ENCODE measurements around the gene PRKCH.
"Not testable (repeated sequence)": the region's sequence is repeated elsewhere in the genome, so short reads cannot be mapped to it uniquely, and the experiment has no call there.

The PRKCH gene

DNA sequence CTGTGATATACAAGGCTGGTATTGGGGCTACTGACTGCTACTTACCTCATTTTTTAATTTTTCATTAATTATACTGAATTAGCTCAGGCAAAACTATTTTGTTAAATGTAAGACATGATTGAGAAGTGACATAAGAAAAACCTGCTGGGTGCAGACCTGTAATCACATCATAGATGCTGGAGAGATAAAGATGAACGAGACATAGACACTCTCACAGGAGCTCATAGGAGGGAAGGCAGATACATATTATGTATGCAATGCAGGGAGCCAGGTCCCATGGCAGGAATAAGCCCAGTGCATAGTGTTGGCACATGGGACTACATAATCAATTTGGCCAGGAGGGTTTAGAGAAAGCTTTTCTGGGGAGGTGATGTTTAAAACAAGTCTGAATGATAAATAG lies 74.9 kb downstream of the PRKCH start:
- H3K4me3 Mint-ChIP-seq, result no peak overlapping the region

DNA sequence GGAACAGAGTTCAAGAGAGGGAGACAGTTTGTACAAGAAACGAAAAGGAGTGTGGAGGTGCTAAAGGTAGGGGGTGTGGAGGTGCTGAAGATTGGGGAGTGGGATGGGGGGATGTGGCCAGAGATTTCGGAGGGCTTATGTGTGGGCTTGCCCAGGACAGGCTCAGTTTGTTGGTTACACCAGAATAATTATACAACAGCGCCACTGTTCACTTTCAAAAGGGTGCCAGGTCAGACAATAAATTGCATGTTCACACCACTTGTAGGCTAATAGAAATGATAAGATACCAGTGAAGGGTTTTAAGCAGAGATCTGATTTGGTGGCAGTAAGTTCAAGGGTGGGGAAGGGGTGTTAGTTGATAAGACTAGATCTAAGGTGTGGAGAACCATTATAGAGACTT lies 75.3 kb downstream of the PRKCH start:
- peaks cover 62% of the 10 kb centered on the region for H3K36me3 Mint-ChIP-seq (ENCODE audit: low read depth)

More for the DNA sequence above, 74.9 kb downstream of the PRKCH start:
- Mint-ChIP-seq H3K4me1 (ENCODE audit: low read depth) (peaks cover 53% of the 10 kb centered on the region), H3K36me3 (ENCODE audit: low read depth) (peaks cover 62% of the 10 kb centered on the region), H3K27ac (peak overlapping the region; percentile 76), H3K9me3 (no peaks in the 10 kb centered on the region), H3K27me3 (no peaks in the 10 kb centered on the region)

GRCh38 chr14:61397615-61398014 lies 76.2 kb downstream of the PRKCH start:
- Mint-ChIP-seq H3K27ac (peak overlapping the region; percentile 76), H3K4me3 (peak overlapping the region; percentile 1), H3K36me3 (ENCODE audit: low read depth) (peaks cover 57% of the 10 kb centered on the region), H3K4me1 (ENCODE audit: low read depth) (peaks cover 66% of the 10 kb centered on the region), H3K27me3 (no peaks in the 10 kb centered on the region), H3K9me3 (no peaks in the 10 kb centered on the region)

More for the DNA sequence above, 75.3 kb downstream of the PRKCH start:
- Mint-ChIP-seq H3K4me1 (ENCODE audit: low read depth) (peaks cover 58% of the 10 kb centered on the region), H3K27me3 (no peaks in the 10 kb centered on the region), H3K27ac (peak overlapping the region; percentile 76), H3K9me3 (no peaks in the 10 kb centered on the region), H3K4me3 (peak overlapping the region; percentile 4)

DNA sequence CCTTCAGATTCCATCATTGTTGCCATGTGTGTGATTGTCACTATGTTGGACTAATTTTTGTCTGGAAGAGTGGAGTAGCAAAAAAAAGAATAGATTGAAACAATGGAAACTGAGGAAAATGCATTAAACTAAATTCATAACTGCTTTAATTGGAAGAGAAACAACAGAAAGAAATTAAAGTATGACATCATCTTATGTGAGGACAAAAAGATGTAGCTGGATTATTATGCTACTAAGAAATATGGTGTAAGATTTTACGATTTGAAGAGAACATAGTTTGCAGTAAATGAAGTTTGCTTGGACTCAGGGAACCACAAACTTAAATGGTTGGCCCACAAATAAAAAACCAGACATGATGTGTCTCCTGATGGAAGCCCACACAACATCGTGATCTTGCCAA lies 76.8 kb downstream of the PRKCH start:
- Mint-ChIP-seq H3K27me3 (no peaks in the 10 kb centered on the region), H3K4me1 (ENCODE audit: low read depth) (peaks cover 69% of the 10 kb centered on the region), H3K27ac (peak overlapping the region; percentile 84), H3K4me3 (peak overlapping the region; percentile 35), H3K9me3 (no peaks in the 10 kb centered on the region), H3K36me3 (ENCODE audit: low read depth) (peaks cover 51% of the 10 kb centered on the region)

- H3K36me3 Mint-ChIP-seq (ENCODE audit: low read depth), result peaks cover 42% of the 10 kb centered on the region
- H3K4me1 Mint-ChIP-seq (ENCODE audit: low read depth), result peaks cover 79% of the 10 kb centered on the region
These were observed 78.0 kb downstream of the PRKCH start for GRCh38 chr14:61399365-61399764.

GRCh38 chr14:61401461-61401860 lies 80.1 kb downstream of the PRKCH start:
- Mint-ChIP-seq H3K9me3 (no peaks in the 10 kb centered on the region), H3K27ac (peak overlapping the region; percentile 78), H3K4me3 (peak overlapping the region; percentile 15), H3K27me3 (no peaks in the 10 kb centered on the region), H3K36me3 (ENCODE audit: low read depth) (peaks cover 22% of the 10 kb centered on the region), H3K4me1 (ENCODE audit: low read depth) (peaks cover 94% of the 10 kb centered on the region)

More at GRCh38 chr14:61399365-61399764, 78.0 kb downstream of the PRKCH start:
- Mint-ChIP-seq H3K27ac (peak overlapping the region; percentile 32), H3K4me3 (no peak overlapping the region), H3K9me3 (no peaks in the 10 kb centered on the region), H3K27me3 (no peaks in the 10 kb centered on the region)

DNA sequence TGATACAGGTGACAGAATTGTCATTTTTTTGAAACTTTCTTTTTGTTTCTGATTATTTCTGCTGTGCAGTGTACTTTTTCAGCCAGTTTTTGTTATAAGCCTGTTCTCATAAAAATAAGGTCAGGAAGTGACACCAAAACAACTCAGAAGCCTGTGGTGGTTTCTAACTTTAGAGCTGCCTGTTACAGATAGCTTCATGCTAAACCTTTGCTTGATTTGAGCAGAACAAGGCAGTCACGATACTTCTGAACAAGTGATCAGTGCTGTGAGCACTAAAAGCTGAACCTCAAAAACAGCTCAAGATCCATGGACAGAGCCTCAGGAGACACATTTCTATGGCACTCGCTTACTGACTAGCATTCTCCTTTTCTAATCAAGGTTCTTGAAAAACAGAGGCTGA lies 82.0 kb downstream of the PRKCH start:
- Mint-ChIP-seq H3K9me3 (no peaks in the 10 kb centered on the region), H3K36me3 (ENCODE audit: low read depth) (peaks cover 22% of the 10 kb centered on the region), H3K4me3 (peak overlapping the region; percentile 58), H3K27me3 (no peaks in the 10 kb centered on the region), H3K27ac (peak overlapping the region; percentile 86), H3K4me1 (ENCODE audit: low read depth) (peaks cover 75% of the 10 kb centered on the region)

DNA sequence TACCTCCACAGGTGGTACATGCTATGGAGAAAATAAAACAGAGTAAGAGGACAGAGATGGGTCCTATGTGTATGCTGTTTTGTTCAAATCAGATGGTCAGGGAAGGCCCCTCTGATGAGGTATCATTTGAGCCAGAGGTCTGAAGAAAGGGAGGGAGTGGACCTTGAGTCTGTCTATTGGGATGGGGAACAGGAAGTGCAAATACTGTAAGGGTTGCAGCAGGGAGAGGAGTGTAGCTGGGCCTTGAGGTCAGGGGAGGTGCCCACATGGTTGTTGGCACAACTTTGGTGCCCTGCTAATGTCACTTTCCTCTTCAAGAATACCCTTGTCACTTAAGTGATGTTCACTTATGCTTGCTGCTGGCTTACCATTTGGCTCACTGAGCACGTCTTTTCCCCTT lies 83.3 kb downstream of the PRKCH start:
- Mint-ChIP-seq H3K9me3 (no peaks in the 10 kb centered on the region), H3K27ac (peak overlapping the region; percentile 72), H3K27me3 (no peaks in the 10 kb centered on the region), H3K36me3 (ENCODE audit: low read depth) (peaks cover 23% of the 10 kb centered on the region), H3K4me3 (peak overlapping the region; percentile 2), H3K4me1 (ENCODE audit: low read depth) (peaks cover 63% of the 10 kb centered on the region)

- H3K4me1 Mint-ChIP-seq (ENCODE audit: low read depth), result peaks cover 47% of the 10 kb centered on the region
- peak overlapping the region; percentile 89 for H3K27ac Mint-ChIP-seq
- H3K36me3 Mint-ChIP-seq (ENCODE audit: low read depth), result peaks cover 22% of the 10 kb centered on the region
- H3K27me3 Mint-ChIP-seq, result no peaks in the 10 kb centered on the region
- H3K4me3 Mint-ChIP-seq, result peak overlapping the region; percentile 67
- no peaks in the 10 kb centered on the region for H3K9me3 Mint-ChIP-seq
These were observed 84.8 kb downstream of the PRKCH start for GRCh38 chr14:61406198-61406597.

GRCh38 chr14:61406675-61407074 lies 85.3 kb downstream of the PRKCH start:
- Mint-ChIP-seq H3K9me3 (no peaks in the 10 kb centered on the region), H3K4me1 (ENCODE audit: low read depth) (peaks cover 42% of the 10 kb centered on the region), H3K27me3 (no peaks in the 10 kb centered on the region), H3K36me3 (ENCODE audit: low read depth) (peaks cover 17% of the 10 kb centered on the region), H3K4me3 (peak overlapping the region; percentile 46), H3K27ac (peak overlapping the region; percentile 89)

- Mint-ChIP-seq H3K4me3 (peak overlapping the region; percentile 48), H3K9me3 (no peaks in the 10 kb centered on the region), H3K36me3 (ENCODE audit: low read depth) (peaks cover 13% of the 10 kb centered on the region), H3K4me1 (ENCODE audit: low read depth) (peaks cover 28% of the 10 kb centered on the region), H3K27me3 (no peaks in the 10 kb centered on the region), H3K27ac (peak overlapping the region; percentile 89)
These were observed 87.1 kb downstream of the PRKCH start for GRCh38 chr14:61408498-61408897.

GRCh38 chr14:61409782-61410181 lies 88.4 kb downstream of the PRKCH start:
- H3K27me3 Mint-ChIP-seq, result no peaks in the 10 kb centered on the region
- no peak overlapping the region for H3K27ac Mint-ChIP-seq
- H3K4me3 Mint-ChIP-seq, result no peak overlapping the region
- no peaks in the 10 kb centered on the region for H3K9me3 Mint-ChIP-seq
- peaks cover 13% of the 10 kb centered on the region for H3K36me3 Mint-ChIP-seq (ENCODE audit: low read depth)
- H3K4me1 Mint-ChIP-seq (ENCODE audit: low read depth), result peaks cover 16% of the 10 kb centered on the region

DNA sequence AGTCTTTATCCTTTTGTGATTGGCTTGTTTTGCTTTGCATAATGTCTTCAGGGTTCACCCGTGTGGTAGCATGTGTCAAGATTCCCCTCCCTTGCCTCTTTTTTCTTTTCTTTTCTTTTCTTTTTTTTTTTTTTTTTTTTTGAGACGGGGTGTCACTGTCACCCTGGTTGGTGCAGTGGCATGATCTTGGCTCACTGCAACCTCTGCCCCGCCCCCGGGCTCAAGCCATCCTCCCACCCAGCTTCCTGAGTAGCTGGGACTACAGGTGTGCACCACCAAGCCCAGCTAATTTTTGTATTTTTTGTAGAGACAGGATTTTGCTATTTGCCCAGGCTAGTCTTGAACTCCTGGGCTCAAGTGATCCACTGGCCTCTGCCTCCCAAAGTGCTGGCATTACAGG lies 94.6 kb downstream of the PRKCH start:
- peaks cover 24% of the 10 kb centered on the region for H3K36me3 Mint-ChIP-seq (ENCODE audit: low read depth)
- H3K9me3 Mint-ChIP-seq; H3K4me3 Mint-ChIP-seq; H3K27me3 Mint-ChIP-seq; H3K4me1 Mint-ChIP-seq (ENCODE audit: low read depth): not testable (repeated sequence)
- H3K27ac Mint-ChIP-seq, result peak overlapping the region; percentile 90

GRCh38 chr14:61416591-61416990 lies 95.2 kb downstream of the PRKCH start:
- H3K4me1 Mint-ChIP-seq (ENCODE audit: low read depth), result no peaks in the 10 kb centered on the region
- H3K9me3 Mint-ChIP-seq, result no peaks in the 10 kb centered on the region
- H3K27ac Mint-ChIP-seq, result peak overlapping the region; percentile 90
- peak overlapping the region; percentile 37 for H3K4me3 Mint-ChIP-seq
- peaks cover 27% of the 10 kb centered on the region for H3K36me3 Mint-ChIP-seq (ENCODE audit: low read depth)
- no peaks in the 10 kb centered on the region for H3K27me3 Mint-ChIP-seq

GRCh38 chr14:61417141-61417540 lies 95.8 kb downstream of the PRKCH start:
- no peaks in the 10 kb centered on the region for H3K4me1 Mint-ChIP-seq (ENCODE audit: low read depth)
- no peaks in the 10 kb centered on the region for H3K9me3 Mint-ChIP-seq
- peaks cover 30% of the 10 kb centered on the region for H3K36me3 Mint-ChIP-seq (ENCODE audit: low read depth)
- peak overlapping the region; percentile 90 for H3K27ac Mint-ChIP-seq
- no peaks in the 10 kb centered on the region for H3K27me3 Mint-ChIP-seq
- peak overlapping the region; percentile 37 for H3K4me3 Mint-ChIP-seq

DNA sequence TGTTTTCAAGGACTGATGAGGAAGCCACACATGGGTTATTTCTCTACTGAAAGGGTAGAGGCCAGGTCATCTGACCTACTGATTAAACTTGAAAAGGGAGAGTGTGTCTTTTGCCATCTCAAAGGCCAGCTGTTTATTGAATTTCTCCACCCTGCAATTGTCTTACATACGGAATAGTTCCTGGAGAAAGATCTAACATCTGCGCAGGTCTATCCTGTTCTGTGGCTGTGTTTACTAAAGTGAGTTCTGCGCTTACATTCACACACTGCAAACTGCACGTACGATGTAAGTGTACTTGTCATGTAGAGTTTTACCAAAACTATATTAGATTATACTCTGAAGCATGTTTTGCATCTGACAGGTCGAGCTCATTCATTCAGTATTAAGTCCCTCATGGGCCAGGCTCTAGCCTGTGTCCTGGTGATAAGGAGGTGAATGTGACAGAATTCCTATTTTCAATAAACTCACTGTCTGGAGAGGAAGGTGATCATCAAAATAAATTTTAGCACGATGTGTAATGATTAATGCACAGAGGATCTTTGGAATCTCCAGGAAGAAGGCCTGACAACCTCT lies 96.6 kb downstream of the PRKCH start:
- peaks cover 37% of the 10 kb centered on the region for H3K36me3 Mint-ChIP-seq (ENCODE audit: low read depth)

More for the DNA sequence above, 96.6 kb downstream of the PRKCH start:
- H3K4me3 Mint-ChIP-seq, result peak overlapping the region; percentile 12
- no peaks in the 10 kb centered on the region for H3K9me3 Mint-ChIP-seq
- no peaks in the 10 kb centered on the region for H3K27me3 Mint-ChIP-seq
- H3K27ac Mint-ChIP-seq, result peak overlapping the region; percentile 90
- no peaks in the 10 kb centered on the region for H3K4me1 Mint-ChIP-seq (ENCODE audit: low read depth)
